Progenitor cell of endocrine pancreas (in vitro differentiated cells): ENCODE results near the gene ZER1. TPM values are rescaled to one million over a fixed set of nuclear protein-coding genes. Genes with fewer than 3 reads are reported as not detected.

Experiments used
- DNase-seq: peaks from one replicate; pipeline ENCODE4 v3.0.0; 2021; ENCODE audit warnings: low spot score; ENCODE audit not compliant: unreplicated experiment
- H3K27ac Mint-ChIP-seq: 2 replicates; pipeline ENCODE4 v1.8.0; 2021; ENCODE audit warnings: mild to moderate bottlenecking, moderate library complexity, mixed read lengths
- H3K27me3 Mint-ChIP-seq: 2 replicates; pipeline ENCODE4 v1.8.0; 2021; ENCODE audit warnings: mixed read lengths
- H3K36me3 Mint-ChIP-seq: 2 replicates; pipeline ENCODE4 v1.8.0; 2022; ENCODE audit warnings: mixed read lengths; ENCODE audit not compliant: insufficient read depth
- H3K4me1 Mint-ChIP-seq: 2 replicates; pipeline ENCODE4 v1.8.0; 2021; ENCODE audit warnings: low read depth, mixed read lengths
- H3K4me3 Mint-ChIP-seq: 2 replicates; pipeline ENCODE4 v1.8.0; 2021; ENCODE audit warnings: low read depth, mild to moderate bottlenecking, moderate library complexity, mixed read lengths
- H3K9me3 Mint-ChIP-seq: 2 replicates; pipeline ENCODE4 v1.8.0; 2021; ENCODE audit warnings: low read depth, mixed read lengths
- CTCF ChIP-seq: fragments of 200-600 bp; sonication (generic); IDR thresholded peaks from one replicate; pipeline ENCODE4 v1.5.0; 2021; ENCODE audit warnings: antibody characterized with exemption, mild to moderate bottlenecking; ENCODE audit not compliant: unreplicated experiment
- total RNA-seq: library from RNA; stranded (reverse); gene quantifications from 2 replicates; pipeline ENCODE4 v1.2.1, GENCODE V29; 2021

ZER1 gene
- total RNA-seq, 1 donor from 2014 or later, result 38.4 TPM

DNA sequence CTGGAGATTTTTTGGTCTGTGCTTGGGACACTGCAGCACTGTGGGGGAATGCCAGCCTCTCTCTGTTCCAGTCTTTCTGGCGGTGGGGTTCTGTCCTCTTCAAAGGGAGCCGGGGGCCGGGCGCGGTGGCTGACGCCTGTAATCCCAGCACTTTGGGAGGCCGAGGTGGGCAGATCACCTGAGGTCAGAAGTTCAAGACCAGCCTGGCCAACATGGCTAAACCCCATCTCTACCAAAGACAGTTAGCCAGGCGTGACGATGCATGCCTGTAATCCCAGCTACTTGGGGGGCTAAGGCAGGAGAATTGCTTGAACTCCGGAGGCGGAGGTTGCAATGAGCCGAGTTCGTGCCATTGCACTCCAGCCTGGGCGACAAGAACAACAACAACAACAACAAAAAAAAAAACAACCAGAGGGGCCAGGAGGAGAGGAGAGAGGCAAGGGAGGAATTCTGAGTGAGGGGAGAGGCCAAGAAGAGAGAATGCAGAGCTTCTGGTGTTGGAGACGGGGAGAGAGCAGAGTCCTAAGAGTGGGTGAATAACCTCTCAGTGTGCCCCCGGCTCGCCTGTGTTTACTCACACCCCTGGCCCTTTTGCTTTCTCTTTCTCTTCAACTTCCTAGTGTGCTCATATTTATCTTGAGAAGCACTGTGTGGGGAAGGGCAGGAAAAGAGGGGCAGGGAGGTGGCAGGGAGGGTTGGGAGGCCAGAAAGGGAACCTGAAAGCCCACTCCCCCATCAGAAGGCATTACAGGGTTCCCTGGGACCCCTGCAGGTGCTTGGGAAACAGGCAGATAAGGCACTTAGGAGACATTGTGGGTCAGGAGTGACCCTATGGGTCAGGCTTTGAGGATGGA is 85.9 kb downstream of the ZER1 start:
- no peak for DNase-seq

DNA sequence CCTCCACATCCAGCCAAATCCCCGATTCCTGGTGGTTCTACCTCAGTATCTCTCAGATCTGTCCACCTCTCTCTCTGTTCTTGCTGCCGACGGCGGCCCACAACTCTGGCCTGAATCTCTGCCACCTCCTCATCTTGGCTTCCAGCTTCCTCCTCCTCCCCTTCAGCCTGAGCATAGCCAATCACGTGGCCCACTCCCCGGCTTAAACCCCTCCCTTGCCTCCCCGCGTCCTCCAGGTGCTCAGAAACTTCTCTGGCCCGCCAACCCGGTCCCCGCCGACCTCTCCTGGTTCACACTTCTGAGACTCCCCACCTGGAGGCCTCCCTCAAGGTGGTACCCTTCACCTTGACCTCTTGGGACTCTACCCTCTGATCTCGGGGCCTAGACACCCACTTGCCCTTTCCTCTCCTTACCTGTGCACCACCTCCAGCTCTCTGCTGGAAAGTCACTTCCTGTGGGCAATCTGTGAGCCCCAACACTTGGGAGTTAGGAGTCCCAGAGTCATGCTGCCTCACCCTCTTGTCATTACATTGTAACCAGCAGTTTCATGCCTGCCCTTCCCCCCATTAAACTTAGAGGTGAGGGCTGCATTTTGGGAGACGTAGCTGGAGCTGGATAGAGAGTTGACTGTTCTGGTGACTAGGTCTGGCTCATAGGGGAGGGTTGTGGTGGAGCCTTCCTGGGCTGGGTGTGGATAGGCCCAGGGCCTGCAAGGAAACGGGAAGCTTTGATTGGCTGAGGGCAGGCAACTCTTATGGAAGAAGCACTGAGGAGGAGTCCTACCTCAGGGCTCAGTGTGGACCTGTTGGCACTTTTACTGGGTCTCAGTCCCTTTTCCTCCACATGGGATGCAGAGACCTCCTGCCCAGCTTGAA is 87.2 kb downstream of the ZER1 start:
- no peaks in the 10 kb centered on the region for H3K9me3 Mint-ChIP-seq
- peak overlapping the region; percentile 97 for H3K4me3 Mint-ChIP-seq
- H3K27ac Mint-ChIP-seq, result peak overlapping the region; percentile 98
- H3K27me3 Mint-ChIP-seq, result no peaks in the 10 kb centered on the region
- no peak for TF ChIP-seq CTCF
- H3K36me3 Mint-ChIP-seq, result no peaks in the 10 kb centered on the region
- H3K4me1 Mint-ChIP-seq, result peaks cover 32% of the 10 kb centered on the region
- peak; percentile 55 for DNase-seq

More for the DNA sequence above, 85.9 kb downstream of the ZER1 start:
- peak overlapping the region; percentile 39 for H3K4me3 Mint-ChIP-seq
- peaks cover 35% of the 10 kb centered on the region for H3K4me1 Mint-ChIP-seq
- H3K36me3 Mint-ChIP-seq, result peaks cover 4% of the 10 kb centered on the region
- TF ChIP-seq CTCF, result no peak
- H3K27ac Mint-ChIP-seq, result peak overlapping the region; percentile 81
- no peaks in the 10 kb centered on the region for H3K27me3 Mint-ChIP-seq
- H3K9me3 Mint-ChIP-seq, result no peaks in the 10 kb centered on the region

GRCh38 chr9:128684065-128684324 is 87.7 kb downstream of the ZER1 start:
- no peak for DNase-seq
- H3K36me3 Mint-ChIP-seq, result no peaks in the 10 kb centered on the region
- H3K4me3 Mint-ChIP-seq, result peak overlapping the region; percentile 97
- TF ChIP-seq CTCF, result no peak
- H3K27me3 Mint-ChIP-seq, result no peaks in the 10 kb centered on the region
- H3K27ac Mint-ChIP-seq, result peak overlapping the region; percentile 98
- peaks cover 32% of the 10 kb centered on the region for H3K4me1 Mint-ChIP-seq
- H3K9me3 Mint-ChIP-seq, result no peaks in the 10 kb centered on the region

DNA sequence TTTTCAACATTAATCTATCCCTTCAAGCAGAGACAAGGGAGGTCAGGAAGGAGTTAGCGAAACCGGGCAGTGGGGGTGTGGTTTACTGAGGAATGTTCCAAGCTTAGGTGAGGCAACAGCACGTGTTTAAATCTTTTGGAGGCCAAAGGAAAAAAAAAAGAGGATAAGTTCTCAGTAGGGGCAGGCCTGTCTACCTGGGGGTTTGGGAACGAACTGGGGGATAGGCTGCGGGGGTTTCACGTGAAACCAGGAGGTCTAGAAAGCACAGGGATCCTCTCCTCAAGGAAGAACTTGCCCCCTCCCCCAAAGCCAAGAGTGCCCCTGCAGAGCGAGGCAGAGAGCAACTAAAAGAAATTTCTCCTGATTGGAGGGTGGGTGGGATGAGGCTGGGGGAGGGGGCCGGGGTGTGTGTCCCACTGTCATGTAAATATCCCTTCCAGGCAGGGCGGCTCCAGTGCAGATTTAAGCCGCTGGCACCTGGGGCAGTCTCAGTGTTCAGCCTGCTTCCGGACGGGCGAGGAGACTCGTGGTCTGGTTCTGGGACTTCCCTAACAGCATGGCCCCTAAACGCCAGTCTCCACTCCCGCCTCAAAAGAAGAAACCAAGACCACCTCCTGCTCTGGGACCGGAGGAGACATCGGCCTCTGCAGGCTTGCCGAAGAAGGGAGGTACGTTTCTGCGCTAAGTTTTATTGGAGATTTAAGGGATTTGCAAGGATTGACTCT is 88.2 kb downstream of the ZER1 start:
- peak overlapping the region; percentile 97 for H3K4me3 Mint-ChIP-seq
- no peak for TF ChIP-seq CTCF
- H3K9me3 Mint-ChIP-seq, result no peaks in the 10 kb centered on the region
- peak overlapping the region; percentile 98 for H3K27ac Mint-ChIP-seq
- H3K36me3 Mint-ChIP-seq, result no peaks in the 10 kb centered on the region
- H3K4me1 Mint-ChIP-seq, result peaks cover 32% of the 10 kb centered on the region
- H3K27me3 Mint-ChIP-seq, result no peaks in the 10 kb centered on the region
- DNase-seq, result peak; percentile 39

Other genes starting within 250 kb of the ZER1 start
- gene SPTAN1, start 219.3 kb downstream of the ZER1 start, total RNA-seq, result 448 and 450 TPM in 2 replicates
- gene DYNC2I2, start 115.1 kb downstream of the ZER1 start, total RNA-seq, result 83.4 and 85.4 TPM in 2 replicates
- 563 and 571 TPM in 2 replicates for gene SET, start 82.7 kb downstream of the ZER1 start, total RNA-seq
- gene PKN3, start 69.4 kb downstream of the ZER1 start, total RNA-seq, result 20.0 and 20.2 TPM in 2 replicates
- 33.7 TPM in 2 replicates for gene ZDHHC12, start 47.8 kb downstream of the ZER1 start, total RNA-seq
- gene TBC1D13, start 15.3 kb upstream of the ZER1 start, total RNA-seq, result 36.1 and 36.2 TPM in 2 replicates
- 14.7 and 18.0 TPM in 2 replicates for gene ENDOG, start 46.6 kb upstream of the ZER1 start, total RNA-seq
- gene SPOUT1, start 57.9 kb upstream of the ZER1 start, total RNA-seq, result 47.5 and 57.9 TPM in 2 replicates
- 11.5 and 11.7 TPM in 2 replicates for gene KYAT1, start 110.0 kb upstream of the ZER1 start, total RNA-seq
- 38.2 and 38.8 TPM in 2 replicates for gene LRRC8A, start 110.2 kb upstream of the ZER1 start, total RNA-seq
- 19.9 and 21.3 TPM in 2 replicates for gene PHYHD1, start 149.1 kb upstream of the ZER1 start, total RNA-seq
- gene DOLK, start 175.7 kb upstream of the ZER1 start, total RNA-seq, result 15.5 and 16.3 TPM in 2 replicates
- 68.3 and 74.8 TPM in 2 replicates for gene NUP188, start 175.8 kb upstream of the ZER1 start, total RNA-seq